NCI-H345 (cell line): ENCODE results near the gene PITPNM1.
"Not testable (repeated sequence)": the region's sequence is repeated elsewhere in the genome, so short reads cannot be mapped to it uniquely, and the experiment has no call there.

Experiments
- DNase-seq: peaks from one replicate; lab custom pipeline; 2025; lab: John Stamatoyannopoulos, UW

The PITPNM1 gene

GRCh38 chr11:67523556-67524479 lies 18.7 kb upstream of the PITPNM1 start:
- DNase-seq = no peak

GRCh38 chr11:67522844-67523555 lies 17.8 kb upstream of the PITPNM1 start, which contains the start of gene CABP2:
Gene CABP2 (minus strand): TSS chr11:67523446. CDS start chr11:67523326, 120 bp downstream.
- no peak for DNase-seq

GRCh38 chr11:67522338-67522737 lies 17.2 kb upstream of the PITPNM1 start:
- no peak for DNase-seq

- no peak for DNase-seq
These were observed 16.8 kb upstream of the PITPNM1 start for GRCh38 chr11:67521924-67522323.

GRCh38 chr11:67520856-67521824 lies 16.0 kb upstream of the PITPNM1 start:
- no peak for DNase-seq

GRCh38 chr11:67519726-67520125 lies 14.6 kb upstream of the PITPNM1 start:
- no peak for DNase-seq

- no peak for DNase-seq
These were observed 12.8 kb upstream of the PITPNM1 start for GRCh38 chr11:67517784-67518552.

- no peak for DNase-seq
These were observed 11.6 kb upstream of the PITPNM1 start for GRCh38 chr11:67516806-67517205.

GRCh38 chr11:67514116-67514515 lies 9.0 kb upstream of the PITPNM1 start:
- DNase-seq = no peak

GRCh38 chr11:67511558-67511957 lies 6.4 kb upstream of the PITPNM1 start:
- not testable (repeated sequence) for DNase-seq

- DNase-seq = no peak
These were observed 4.8 kb upstream of the PITPNM1 start for GRCh38 chr11:67510023-67510345.

- peak; percentile 98 for DNase-seq
These were observed 3.4 kb upstream of the PITPNM1 start for GRCh38 chr11:67508486-67509121.

GRCh38 chr11:67507864-67508485 lies 2.8 kb upstream of the PITPNM1 start, which contains the start of gene CDK2AP2:
Gene CDK2AP2 (minus strand): TSS chr11:67508162. CDS start chr11:67508082, 80 bp downstream.
- DNase-seq = peak; percentile 100

- no peak for DNase-seq
These were observed 2.2 kb upstream of the PITPNM1 start for GRCh38 chr11:67507242-67507863.

- DNase-seq = no peak
These were observed 1.4 kb upstream of the PITPNM1 start for GRCh38 chr11:67506426-67507051.

- DNase-seq = peak; percentile 89
These were observed 638 bp upstream of the PITPNM1 start for GRCh38 chr11:67505605-67506396.

- peak; percentile 55 for DNase-seq
These were observed 886 bp downstream of the PITPNM1 start for GRCh38 chr11:67504005-67504949.
